Keratinocyte (primary cell): Measurements from ENCODE around the gene MAPKBP1.
A peak's percentile ranks its signal among the peaks of the same experiment; 100 is the strongest.

ENCODE experiments used
- CTCF ChIP-seq, 3 experiments: IDR thresholded peaks in 1 of 3; conservative IDR thresholded peaks in 1 of 3; optimal IDR thresholded peaks in 1 of 3; 2 replicates in 2 of 3; 3 replicates in 1 of 3; pipeline versions ENCODE3 to v1.5.1; 2011; ENCODE audit warnings: low read length in 3 of 3, mild to moderate bottlenecking in 3 of 3, moderate library complexity in 2 of 3, control low read depth in 1 of 3, inconsistent platforms in 1 of 3; ENCODE audit not compliant: insufficient read depth in 2 of 3; ENCODE audit errors: extremely low read depth in 1 of 3
- EZH2 ChIP-seq: IDR thresholded peaks from one replicate; pipeline ENCODE4 v1.6.1; 2012; ENCODE audit warnings: inconsistent platforms, mild to moderate bottlenecking, low read length, moderate library complexity

DNA sequence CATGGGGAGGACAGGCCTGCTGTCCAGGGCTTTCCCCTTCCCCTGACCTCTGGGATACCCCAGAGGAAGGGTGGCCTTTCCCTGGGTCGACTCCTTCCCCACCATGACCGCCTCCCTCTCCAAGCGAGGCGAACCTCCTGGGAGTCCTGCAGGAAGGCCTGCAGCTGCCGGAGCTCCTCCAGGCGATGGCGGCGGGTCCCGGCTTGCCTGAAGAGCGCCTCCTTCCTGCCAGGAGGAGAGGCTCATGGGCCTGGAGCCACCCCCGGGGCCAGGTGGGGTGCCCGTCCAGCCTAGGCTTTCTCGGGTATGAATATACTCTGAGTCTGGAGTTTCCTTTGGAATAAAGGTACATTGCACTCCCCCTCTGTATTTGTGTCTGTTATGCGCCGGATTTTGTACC is 84.5 kb downstream of the MAPKBP1 start:
- peak in 2 of 3 experiments; percentile 2 to 10 for TF ChIP-seq CTCF (optimal IDR thresholded peaks at IDR 0.05 in 1 of 3, IDR thresholded peaks at IDR 0.05 in 1 of 3, conservative IDR thresholded peaks at IDR 0.05 in 1 of 3; ENCODE audit: extremely low read depth in 1 of 3, insufficient read depth in 2 of 3, low read length in 3 of 3)
- TF ChIP-seq EZH2: no peak
